GM12874 (cell line): ENCODE results near the gene SERPINB6.

Experiments used
- TF ChIP-seq, protein P1 (sequence below): IDR thresholded peaks from 2 replicates; pipeline ENCODE4 v1.5.1; 2011; ENCODE audit warnings: low read depth, mild to moderate bottlenecking, control low read depth, low read length, moderate library complexity; ENCODE audit not compliant: insufficient read depth

Gene SERPINB6

DNA sequence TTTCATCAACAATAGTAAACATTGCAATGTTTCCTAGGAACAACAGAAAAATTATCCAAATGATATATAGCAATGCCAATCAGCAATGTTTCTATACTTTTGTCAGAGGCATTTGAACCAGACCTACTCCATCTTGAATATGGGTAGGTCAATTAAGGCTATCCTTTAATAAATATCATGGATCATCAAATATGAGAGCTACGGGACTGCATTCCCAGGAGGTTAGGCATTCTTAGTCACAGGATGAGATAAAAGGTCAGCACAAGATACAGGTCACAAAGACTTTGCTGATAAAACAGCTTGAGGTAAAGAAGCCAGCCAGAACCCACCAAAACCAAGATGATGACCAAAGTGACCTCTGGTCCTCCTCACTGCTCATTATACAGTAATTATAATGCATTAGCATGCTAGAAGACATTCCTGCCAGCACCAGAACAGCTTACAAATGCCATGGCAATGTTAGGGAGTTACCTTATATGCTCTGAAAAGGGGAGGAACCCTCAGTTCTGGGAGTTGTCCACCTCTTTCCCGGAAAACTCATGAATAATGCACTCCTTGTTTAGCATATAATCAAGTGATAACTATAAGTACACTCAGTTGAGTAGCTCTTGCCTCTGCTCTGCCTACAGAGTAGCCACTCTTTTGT lies 8.6 kb upstream of the SERPINB6 start:
- TF ChIP-seq, protein P1, sequence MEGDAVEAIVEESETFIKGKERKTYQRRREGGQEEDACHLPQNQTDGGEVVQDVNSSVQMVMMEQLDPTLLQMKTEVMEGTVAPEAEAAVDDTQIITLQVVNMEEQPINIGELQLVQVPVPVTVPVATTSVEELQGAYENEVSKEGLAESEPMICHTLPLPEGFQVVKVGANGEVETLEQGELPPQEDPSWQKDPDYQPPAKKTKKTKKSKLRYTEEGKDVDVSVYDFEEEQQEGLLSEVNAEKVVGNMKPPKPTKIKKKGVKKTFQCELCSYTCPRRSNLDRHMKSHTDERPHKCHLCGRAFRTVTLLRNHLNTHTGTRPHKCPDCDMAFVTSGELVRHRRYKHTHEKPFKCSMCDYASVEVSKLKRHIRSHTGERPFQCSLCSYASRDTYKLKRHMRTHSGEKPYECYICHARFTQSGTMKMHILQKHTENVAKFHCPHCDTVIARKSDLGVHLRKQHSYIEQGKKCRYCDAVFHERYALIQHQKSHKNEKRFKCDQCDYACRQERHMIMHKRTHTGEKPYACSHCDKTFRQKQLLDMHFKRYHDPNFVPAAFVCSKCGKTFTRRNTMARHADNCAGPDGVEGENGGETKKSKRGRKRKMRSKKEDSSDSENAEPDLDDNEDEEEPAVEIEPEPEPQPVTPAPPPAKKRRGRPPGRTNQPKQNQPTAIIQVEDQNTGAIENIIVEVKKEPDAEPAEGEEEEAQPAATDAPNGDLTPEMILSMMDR: no peak

DNA sequence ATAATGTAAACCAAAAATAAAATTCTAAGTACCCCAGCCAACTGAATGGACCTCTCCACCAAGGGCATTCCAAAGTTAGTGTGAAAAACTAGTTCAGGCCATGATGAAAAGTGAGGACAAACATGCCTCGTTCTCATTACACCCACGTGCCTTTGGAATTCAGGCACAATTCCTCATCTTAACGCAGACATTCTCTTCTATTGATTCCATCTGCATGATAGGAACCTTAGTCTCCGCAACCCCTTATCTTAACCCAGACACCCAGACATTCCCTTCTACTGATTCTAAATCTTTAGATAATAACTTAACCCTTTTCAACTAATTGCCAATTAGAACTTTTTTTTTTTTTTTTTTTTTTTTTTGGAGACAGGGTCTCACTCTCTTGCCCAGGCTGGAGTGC lies 7.6 kb upstream of the SERPINB6 start:
- TF ChIP-seq, protein P1: no peak

DNA sequence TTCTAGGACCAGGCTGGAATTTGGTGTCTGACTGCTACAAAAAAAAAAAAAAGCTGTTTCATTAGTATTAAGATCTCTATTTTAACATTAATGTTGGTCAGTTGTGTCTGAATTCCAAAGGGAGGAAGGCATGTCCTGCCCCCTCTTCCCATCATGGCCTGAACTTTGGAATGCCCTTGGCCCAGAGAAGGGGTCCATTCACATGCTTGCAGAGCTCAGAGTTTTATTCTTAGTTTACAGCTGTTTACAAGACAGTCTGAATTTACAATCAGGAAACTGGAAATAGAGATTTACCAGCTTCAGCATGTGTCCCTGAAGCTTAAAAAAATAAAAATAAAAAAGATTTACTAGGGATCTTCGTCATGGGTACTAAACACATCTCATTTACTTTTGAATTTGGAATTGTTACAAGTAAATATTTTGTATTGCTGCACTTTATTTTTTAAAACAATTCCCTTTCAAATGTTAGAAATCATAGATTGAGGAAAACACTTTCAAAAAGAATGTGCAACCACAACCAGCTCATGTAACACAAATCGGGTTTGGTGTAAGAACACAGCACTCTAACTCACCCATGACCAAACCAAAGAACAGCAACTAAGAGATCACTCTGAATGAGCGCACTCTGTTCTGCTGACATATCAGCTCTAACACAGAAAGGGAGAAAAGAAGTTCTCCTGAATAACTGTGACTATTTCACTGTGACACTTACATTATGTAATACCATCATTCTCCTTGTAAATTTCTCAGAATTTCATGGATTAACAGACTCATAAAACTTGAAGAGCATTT lies 6.6 kb upstream of the SERPINB6 start:
- TF ChIP-seq, protein P1: no peak

DNA sequence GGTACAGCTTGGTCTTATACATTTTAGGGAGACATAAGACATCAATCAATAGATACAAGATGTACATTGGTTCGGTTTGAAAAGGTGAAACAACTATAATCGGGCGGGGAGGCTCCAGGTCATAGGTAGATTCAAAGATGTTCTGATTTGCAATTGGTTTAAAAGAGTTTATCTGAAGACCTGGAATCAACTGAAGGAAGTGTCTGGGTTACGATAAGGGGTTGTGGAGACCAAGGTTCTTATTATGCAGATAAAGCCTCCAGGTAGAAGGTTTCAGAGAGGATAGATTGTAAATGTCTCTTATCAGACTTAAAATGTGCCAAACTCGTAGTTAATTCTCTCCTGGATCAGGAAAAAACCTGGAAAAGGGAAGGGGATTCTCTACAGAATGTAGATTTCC lies 5.9 kb upstream of the SERPINB6 start:
- TF ChIP-seq, protein P1: no peak

DNA sequence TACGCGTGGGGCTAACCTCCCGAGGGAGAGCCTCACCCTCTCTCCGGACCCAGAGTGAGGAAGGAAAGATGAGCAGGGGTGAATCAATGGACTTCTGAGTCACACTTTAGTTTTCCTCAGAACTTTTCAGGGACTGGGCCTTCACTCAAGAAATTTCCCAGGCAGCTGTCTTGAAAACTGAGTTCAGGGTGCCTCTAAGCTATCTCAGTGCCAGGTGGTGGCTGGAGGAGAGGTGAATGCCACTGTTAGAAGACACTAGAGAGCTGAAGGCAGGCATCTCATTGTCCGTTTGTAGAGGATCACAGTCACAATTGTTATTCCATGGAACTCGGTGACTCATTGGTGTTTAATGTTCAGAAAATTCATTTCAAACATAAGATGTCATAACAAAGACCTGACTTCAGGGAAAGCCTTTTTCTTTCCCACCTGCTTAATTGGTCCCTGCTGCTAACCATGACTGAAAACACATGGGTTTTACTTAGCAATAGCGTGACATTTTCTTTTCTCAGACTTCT lies 5.3 kb upstream of the SERPINB6 start:
- TF ChIP-seq, protein P1: no peak

DNA sequence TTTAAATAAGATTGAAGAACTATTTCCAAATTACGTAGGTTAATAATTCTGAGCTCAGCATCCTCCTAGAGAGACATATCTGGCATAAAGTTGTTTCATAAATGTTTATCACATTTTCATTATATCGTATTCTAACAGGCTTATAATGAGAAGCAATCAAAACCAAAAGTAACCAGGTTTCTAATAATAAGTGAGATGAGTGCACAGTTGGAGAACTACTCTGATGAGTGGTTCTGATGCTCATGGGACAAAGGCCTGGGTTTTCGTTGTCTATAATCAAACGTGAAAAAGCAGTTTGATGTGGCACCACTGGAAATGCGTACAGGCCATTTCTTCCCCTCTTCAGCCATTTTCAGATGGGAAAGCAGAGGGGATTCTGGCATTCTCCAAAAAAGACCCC lies 4.7 kb upstream of the SERPINB6 start:
- TF ChIP-seq, protein P1: no peak

DNA sequence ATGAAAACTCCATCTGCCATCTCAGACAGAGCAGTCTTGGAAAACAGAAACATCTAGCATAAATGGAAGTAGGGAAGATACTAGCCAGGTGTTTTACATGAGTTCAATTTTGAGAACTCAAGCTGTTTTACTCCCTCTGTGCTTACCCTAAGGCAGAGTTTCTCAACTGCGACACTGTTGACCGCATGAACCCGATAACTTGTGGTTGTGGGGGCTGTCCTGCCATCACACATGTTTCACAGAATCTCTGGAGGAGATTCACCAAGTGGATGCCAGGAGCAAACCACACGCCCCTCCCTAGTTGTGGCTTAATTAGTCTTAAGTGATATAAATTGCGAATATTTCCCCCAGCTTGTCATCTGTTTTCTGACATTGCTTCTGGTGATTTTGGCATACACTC lies 2.3 kb upstream of the SERPINB6 start:
- TF ChIP-seq, protein P1: no peak
